HL-60/S4 (cell line): Measurements from ENCODE around the gene CDH6.

Experiments
- in situ Hi-C: fragments of 300-500 bp; cut with MboI; formaldehyde crosslinking; loops from 2 replicates; pipeline ENCODE4 v1.14.3; 2022; ENCODE audit warnings: low sequenced_read_pairs

The CDH6 gene

GRCh38 chr5:31196309-31196708 is 2.8 kb downstream of the CDH6 start:
- in situ Hi-C loops, result no loop called here

DNA sequence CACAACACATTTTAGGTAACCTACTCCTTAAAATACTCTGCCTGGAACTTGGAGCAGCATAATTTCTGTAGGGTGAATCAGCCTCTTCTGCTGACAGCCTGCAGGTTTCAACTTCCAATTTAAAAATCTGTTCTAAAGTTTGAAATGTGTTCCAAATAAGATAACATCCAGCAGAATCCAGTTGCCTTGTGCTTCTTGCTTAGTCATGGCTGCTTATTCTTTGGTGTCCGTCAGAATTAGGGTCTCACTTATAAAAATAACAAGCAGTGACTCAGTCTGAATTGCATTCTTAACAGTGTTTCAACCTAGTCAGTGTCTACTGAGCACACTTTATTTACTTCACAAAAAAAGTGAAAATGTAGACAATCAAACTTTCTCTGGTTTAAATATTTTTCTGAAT is 3.7 kb downstream of the CDH6 start:
- in situ Hi-C loops, result no loop called here

- in situ Hi-C loops, result no loop called here
Observed at GRCh38 chr5:31204958-31205357, 11.5 kb downstream of the CDH6 start.

DNA sequence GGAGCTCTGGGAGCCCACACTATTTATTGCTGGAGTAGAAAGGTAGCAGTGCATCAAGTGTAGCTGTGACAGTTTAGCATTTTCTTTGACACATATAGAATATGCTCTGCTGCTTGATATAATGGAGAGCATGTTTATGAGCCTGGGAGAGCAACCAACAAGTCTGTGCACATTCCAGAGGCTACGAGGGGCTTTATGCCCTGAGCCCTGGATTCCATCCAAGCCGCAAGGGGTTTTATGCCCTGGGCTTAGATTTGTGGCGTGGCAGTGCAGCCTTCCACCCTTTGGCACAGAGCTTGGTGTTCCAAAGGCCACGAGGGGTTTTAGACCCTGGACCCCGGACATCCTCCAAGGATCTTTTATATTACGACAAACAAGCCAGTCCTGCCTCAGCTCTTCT is 14.6 kb downstream of the CDH6 start:
- in situ Hi-C loops, result no loop called here

DNA sequence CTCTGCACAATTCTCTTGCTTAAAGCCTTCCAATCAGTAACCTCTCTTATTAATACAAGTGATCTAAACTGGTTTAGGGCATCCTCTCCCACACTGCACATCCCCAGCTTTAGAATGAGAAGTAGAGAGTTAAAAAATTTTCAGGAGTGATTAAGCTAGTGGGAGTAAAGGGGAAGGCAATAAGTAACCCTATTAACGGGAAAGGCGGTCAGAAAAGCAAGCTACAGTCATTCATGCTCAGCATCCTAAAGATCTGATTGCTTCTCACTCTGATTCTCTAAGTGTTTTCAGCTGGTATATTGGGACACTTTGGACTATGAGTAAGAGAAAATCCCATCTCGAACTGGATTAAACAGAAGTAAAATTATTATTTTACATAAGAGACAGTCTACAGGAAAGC is 15.8 kb downstream of the CDH6 start:
- in situ Hi-C loops, result no loop called here

GRCh38 chr5:31211098-31211497 is 17.6 kb downstream of the CDH6 start:
- in situ Hi-C loops, result no loop called here

- in situ Hi-C loops, result no loop called here
Observed at GRCh38 chr5:31213257-31213656, 19.8 kb downstream of the CDH6 start.

GRCh38 chr5:31213705-31214121 is 20.2 kb downstream of the CDH6 start:
- in situ Hi-C loops, result no loop called here

DNA sequence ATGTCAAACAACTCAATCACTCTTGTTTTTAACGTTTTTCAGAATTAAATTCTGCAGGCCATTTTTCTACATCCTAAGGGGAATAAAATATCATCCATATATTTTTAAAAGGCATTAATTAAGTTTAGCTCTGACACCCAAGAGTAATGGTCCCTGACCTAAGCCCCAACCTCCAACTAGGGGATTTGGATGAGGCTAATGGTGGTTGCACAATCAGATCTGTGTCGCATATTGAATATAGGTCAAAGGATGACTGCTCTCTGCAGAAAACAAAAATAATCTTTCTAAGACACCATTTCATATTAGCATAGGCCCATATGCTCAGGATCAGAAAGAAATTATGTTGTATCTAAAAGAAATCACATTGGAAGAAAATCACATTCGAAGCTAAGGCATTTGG is 20.7 kb downstream of the CDH6 start:
- in situ Hi-C loops, result no loop called here

- in situ Hi-C loops, result no loop called here
Observed at GRCh38 chr5:31215236-31215635, 21.8 kb downstream of the CDH6 start.

DNA sequence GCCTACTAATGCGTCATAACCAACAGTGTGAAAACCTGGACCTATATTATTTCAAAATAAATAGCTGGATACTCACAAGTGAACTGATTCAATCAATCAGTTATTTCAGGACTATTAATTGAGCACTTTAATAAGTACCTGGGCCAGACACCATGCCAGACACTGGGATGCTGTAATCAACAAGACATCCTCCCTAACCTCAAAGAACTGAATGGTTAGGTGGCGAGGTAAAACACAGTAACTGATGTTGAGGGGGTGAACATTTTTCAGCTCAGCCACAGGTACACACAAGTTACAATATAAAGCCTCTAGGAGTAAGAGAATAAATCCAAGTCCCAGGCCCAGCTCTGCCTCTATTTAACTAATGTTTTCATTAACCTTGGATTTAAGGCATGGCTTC is 24.0 kb downstream of the CDH6 start:
- in situ Hi-C loops, result no loop called here

DNA sequence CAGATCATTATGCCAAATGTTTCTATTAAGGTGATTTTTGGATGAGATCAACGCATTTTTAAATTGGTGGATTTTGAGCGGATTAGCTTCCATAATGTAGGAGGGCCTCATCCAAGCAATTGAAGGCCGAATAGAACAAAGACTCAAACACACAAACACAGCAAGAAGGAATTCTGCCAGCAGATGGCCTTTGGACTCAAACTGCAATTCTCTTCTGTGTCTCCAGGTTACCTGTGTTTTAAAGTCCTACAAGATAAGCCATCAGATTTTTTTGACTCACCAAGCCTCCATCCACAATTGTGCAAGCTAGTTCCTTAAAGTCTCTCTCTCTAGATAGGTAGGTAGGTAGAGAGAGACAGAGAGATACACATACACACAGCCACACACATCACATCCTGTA is 25.5 kb downstream of the CDH6 start:
- in situ Hi-C loops, result no loop called here

DNA sequence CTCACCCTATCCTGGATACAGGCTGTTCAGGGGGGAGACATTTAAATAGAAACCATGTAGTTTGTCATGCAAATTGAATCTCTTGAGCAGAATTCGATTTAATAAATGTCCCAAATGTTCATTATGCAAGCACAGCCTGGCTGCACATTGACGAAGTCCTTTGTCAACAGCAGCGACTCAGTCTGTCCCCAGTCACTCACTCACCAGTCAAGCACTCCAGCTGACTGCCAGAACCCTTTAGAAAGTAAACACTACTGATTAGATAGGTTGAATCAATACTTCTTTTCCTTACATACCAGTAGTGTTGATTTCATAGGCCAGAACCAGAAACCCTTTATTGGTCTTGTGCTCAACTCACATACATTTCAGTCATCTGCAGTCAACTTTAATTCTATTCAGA is 27.5 kb downstream of the CDH6 start:
- in situ Hi-C loops, result no loop called here

DNA sequence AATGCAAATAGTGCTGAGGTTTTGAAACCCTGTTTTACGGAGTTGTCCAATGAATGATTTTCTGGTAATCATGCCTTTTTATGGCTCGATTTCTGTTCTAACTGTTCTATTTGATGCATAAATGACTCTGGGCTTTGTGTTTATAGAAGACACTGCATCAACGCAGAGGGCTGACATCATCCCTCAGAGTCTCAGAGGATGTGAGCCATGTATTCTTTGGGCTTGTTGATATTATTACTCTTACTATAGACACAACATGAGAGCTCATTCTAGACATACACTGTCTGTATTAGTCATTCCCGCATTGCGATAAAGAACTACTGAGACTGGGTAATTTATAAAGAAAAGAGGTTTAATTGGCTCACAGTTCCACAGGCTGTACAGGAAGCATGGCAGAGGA is 31.6 kb downstream of the CDH6 start:
- in situ Hi-C loops, result no loop called here

- in situ Hi-C loops, result no loop called here
Observed at GRCh38 chr5:31225613-31226012, 32.1 kb downstream of the CDH6 start.

GRCh38 chr5:31226651-31227050 is 33.2 kb downstream of the CDH6 start:
- in situ Hi-C loops, result no loop called here

DNA sequence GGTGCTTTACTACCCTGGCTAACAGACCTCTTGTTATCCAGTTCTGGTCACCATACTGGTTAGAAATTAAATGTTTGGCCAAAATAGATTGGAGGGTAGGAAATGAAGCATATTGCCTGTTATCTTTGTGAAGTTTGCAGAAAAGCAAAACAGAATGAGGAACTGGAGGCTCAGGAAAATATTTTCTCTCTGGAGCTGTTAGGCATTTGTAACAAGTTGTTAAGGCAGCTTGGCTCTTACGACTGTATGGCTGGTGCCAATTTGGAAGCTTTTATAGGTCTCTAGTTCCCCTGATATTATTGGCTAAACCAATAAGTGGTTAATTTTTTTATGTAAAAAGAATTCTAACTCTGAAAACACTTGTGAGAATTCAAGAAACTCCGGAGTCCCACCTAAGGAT is 35.8 kb downstream of the CDH6 start:
- in situ Hi-C loops, result no loop called here

DNA sequence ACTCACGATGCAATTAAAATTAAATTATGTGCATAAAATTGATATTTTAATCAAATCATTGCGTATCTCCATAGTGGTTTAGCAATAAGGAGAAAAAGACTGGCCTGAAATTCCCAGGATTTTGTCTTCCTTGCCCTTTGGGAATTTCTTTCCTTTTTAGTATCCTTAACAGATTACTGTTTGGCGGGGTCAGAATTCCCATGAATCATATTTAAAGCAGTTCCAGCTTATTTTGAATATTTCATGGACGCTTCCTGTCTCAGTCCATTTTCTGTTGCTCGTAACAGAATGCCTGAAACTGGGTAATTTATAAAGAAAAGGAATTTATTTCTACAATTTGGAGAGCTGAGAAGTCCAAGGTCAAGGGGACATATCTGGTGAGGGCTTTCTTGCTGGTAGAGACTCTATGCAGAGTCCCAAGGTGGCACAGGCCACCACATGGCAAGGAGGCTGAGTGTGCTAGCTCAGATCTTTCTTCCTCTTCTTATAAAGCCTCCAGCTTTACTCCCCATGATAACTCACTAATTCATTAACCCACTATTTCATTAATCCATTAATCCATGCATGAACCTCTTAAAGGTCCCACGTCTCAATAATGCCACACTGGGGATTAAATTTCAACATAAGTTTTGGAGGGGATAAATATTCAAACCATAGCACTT is 37.8 kb downstream of the CDH6 start:
- in situ Hi-C loops, result no loop called here

DNA sequence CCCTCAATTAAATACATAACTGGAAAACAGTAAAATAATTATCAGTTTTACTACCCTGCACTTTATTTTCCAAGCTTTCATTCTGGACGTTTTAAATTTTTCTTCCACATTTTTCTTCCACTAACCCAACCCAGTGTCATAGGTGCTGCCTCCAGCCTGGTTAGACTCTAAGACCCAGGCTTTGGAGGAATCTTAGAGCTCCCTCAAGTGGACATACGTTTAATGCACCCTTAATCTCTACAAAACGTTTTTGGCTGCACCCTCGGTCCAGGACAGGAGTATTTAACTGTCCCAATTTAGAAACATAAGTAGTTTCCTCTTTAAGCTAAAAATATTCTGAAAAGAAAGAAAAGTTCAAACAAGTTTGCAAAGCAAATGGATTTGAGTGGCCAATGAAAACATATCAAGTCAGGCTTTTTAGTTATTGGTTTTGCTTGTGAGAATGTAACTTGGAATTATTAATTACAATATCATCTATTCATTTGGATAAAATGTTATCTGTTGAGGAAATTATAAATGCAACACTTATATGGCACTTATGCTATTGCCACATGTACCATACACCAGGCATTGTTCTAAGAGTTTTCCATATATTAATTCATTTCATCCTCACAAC is 38.9 kb downstream of the CDH6 start:
- in situ Hi-C loops, result no loop called here

DNA sequence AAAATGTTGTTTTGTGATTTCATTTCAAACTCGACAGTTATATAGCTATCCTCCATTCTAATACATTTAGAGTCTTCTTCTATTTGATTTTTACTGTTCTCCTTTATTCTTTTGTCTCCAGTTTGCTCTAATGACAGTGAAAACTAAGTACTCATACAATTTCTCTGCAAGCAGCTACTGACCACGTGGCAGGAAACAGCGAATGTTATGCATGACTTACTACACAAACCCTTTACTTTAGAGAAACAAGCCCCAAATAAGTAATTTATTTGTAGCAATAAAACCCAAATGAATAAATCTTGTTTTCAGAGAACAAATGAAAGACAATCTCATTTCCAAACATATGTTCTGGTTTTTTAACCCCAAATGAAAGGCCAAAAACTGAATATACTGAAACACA is 41.9 kb downstream of the CDH6 start:
- in situ Hi-C loops, result no loop called here

GRCh38 chr5:31236339-31236738 is 42.9 kb downstream of the CDH6 start:
- in situ Hi-C loops, result no loop called here

- in situ Hi-C loops, result no loop called here
Observed at GRCh38 chr5:31237174-31237573, 43.7 kb downstream of the CDH6 start.

- in situ Hi-C loops, result no loop called here
Observed at GRCh38 chr5:31238497-31238896, 45.0 kb downstream of the CDH6 start.
